ENCODE measurements around the gene MYOCD. TPM values are rescaled to one million over a fixed set of nuclear protein-coding genes. Genes with fewer than 3 reads are reported as not detected.

Gene MYOCD
- not detected in 2 replicates for total RNA-seq

- no peak for DNase-seq
- Mint-ChIP-seq H3K4me1 (no peaks in the 10 kb centered on the region), H3K27me3 (peaks cover 29% of the 10 kb centered on the region), H3K36me3 (ENCODE audit: low read depth) (no peaks in the 10 kb centered on the region), H3K4me3 (no peak within 1 kb of the TSS), H3K27ac (no peak within 1 kb of the TSS), H3K9me3 (no peaks in the 10 kb centered on the region)
- intact Hi-C loops (cut with micrococcal nuclease), result no loop called here
These were observed at the start of gene MYOCD for GRCh38 chr17:12665263-12666210. MYOCD (plus strand) TSS chr17:12665890; CDS start chr17:12666189, 299 bp downstream.

GRCh38 chr17:12616161-12616560, 49.5 kb upstream of the MYOCD start:
- no peaks in the 10 kb centered on the region for H3K36me3 Mint-ChIP-seq (ENCODE audit: low read depth)
- no peak overlapping the region for H3K4me3 Mint-ChIP-seq
- no peak overlapping the region for H3K27ac Mint-ChIP-seq
- intact Hi-C loops (cut with micrococcal nuclease), result no loop called here
- no peaks in the 10 kb centered on the region for H3K27me3 Mint-ChIP-seq
- H3K4me1 Mint-ChIP-seq, result no peaks in the 10 kb centered on the region
- H3K9me3 Mint-ChIP-seq, result peaks cover 13% of the 10 kb centered on the region
- no peak for DNase-seq

- H3K27me3 Mint-ChIP-seq, result no peaks in the 10 kb centered on the region
These were observed 47.1 kb upstream of the MYOCD start for GRCh38 chr17:12618557-12618956.

GRCh38 chr17:12619459-12620199, 46.1 kb upstream of the MYOCD start:
- Mint-ChIP-seq H3K9me3 (peaks cover 8% of the 10 kb centered on the region), H3K36me3 (ENCODE audit: low read depth) (no peaks in the 10 kb centered on the region), H3K27me3 (no peaks in the 10 kb centered on the region), H3K4me3 (no peak overlapping the region), H3K27ac (no peak overlapping the region), H3K4me1 (no peaks in the 10 kb centered on the region)
- intact Hi-C loops (cut with micrococcal nuclease), result no loop called here
- DNase-seq, result no peak

More at GRCh38 chr17:12618557-12618956, 47.1 kb upstream of the MYOCD start:
- Mint-ChIP-seq H3K36me3 (ENCODE audit: low read depth) (no peaks in the 10 kb centered on the region), H3K4me1 (no peaks in the 10 kb centered on the region), H3K9me3 (peaks cover 13% of the 10 kb centered on the region), H3K27ac (no peak overlapping the region), H3K4me3 (no peak overlapping the region)
- no peak for DNase-seq
- intact Hi-C loops (cut with micrococcal nuclease), result no loop called here

GRCh38 chr17:12620200-12620720, 45.4 kb upstream of the MYOCD start:
- no peaks in the 10 kb centered on the region for H3K36me3 Mint-ChIP-seq (ENCODE audit: low read depth)
- H3K9me3 Mint-ChIP-seq, result peaks cover 8% of the 10 kb centered on the region
- H3K4me1 Mint-ChIP-seq, result no peaks in the 10 kb centered on the region
- no peaks in the 10 kb centered on the region for H3K27me3 Mint-ChIP-seq
- no peak overlapping the region for H3K27ac Mint-ChIP-seq
- intact Hi-C loops (cut with micrococcal nuclease), result no loop called here
- DNase-seq, result no peak
- no peak overlapping the region for H3K4me3 Mint-ChIP-seq

GRCh38 chr17:12622726-12623125, 43.0 kb upstream of the MYOCD start:
- Mint-ChIP-seq H3K4me1 (no peaks in the 10 kb centered on the region), H3K36me3 (ENCODE audit: low read depth) (no peaks in the 10 kb centered on the region), H3K9me3 (peaks cover 5% of the 10 kb centered on the region), H3K4me3 (no peak overlapping the region), H3K27ac (no peak overlapping the region), H3K27me3 (no peaks in the 10 kb centered on the region)
- intact Hi-C loops (cut with micrococcal nuclease), result no loop called here
- DNase-seq, result no peak

GRCh38 chr17:12623220-12623848, 42.4 kb upstream of the MYOCD start:
- no peaks in the 10 kb centered on the region for H3K27me3 Mint-ChIP-seq
- DNase-seq, result no peak
- H3K36me3 Mint-ChIP-seq (ENCODE audit: low read depth), result no peaks in the 10 kb centered on the region
- intact Hi-C loops (cut with micrococcal nuclease), result no loop called here
- H3K9me3 Mint-ChIP-seq, result peaks cover 5% of the 10 kb centered on the region
- no peaks in the 10 kb centered on the region for H3K4me1 Mint-ChIP-seq
- no peak overlapping the region for H3K4me3 Mint-ChIP-seq
- no peak overlapping the region for H3K27ac Mint-ChIP-seq

GRCh38 chr17:12624211-12624610, 41.5 kb upstream of the MYOCD start:
- Mint-ChIP-seq H3K9me3 (peaks cover 5% of the 10 kb centered on the region), H3K27ac (no peak overlapping the region), H3K4me3 (no peak overlapping the region), H3K4me1 (no peaks in the 10 kb centered on the region), H3K36me3 (ENCODE audit: low read depth) (no peaks in the 10 kb centered on the region), H3K27me3 (no peaks in the 10 kb centered on the region)
- DNase-seq, result no peak
- intact Hi-C loops (cut with micrococcal nuclease), result no loop called here

GRCh38 chr17:12625092-12625491, 40.6 kb upstream of the MYOCD start:
- Mint-ChIP-seq H3K27me3 (no peaks in the 10 kb centered on the region), H3K9me3 (peaks cover 5% of the 10 kb centered on the region), H3K36me3 (ENCODE audit: low read depth) (no peaks in the 10 kb centered on the region), H3K27ac (no peak overlapping the region), H3K4me3 (no peak overlapping the region), H3K4me1 (no peaks in the 10 kb centered on the region)
- intact Hi-C loops (cut with micrococcal nuclease), result no loop called here
- DNase-seq, result no peak

GRCh38 chr17:12627177-12627629, 38.5 kb upstream of the MYOCD start:
- Mint-ChIP-seq H3K27me3 (no peaks in the 10 kb centered on the region), H3K36me3 (ENCODE audit: low read depth) (no peaks in the 10 kb centered on the region), H3K4me1 (no peaks in the 10 kb centered on the region), H3K27ac (no peak overlapping the region), H3K9me3 (no peaks in the 10 kb centered on the region), H3K4me3 (no peak overlapping the region)
- intact Hi-C loops (cut with micrococcal nuclease), result no loop called here
- no peak for DNase-seq

- H3K4me3 Mint-ChIP-seq, result no peak overlapping the region
- no peaks in the 10 kb centered on the region for H3K36me3 Mint-ChIP-seq (ENCODE audit: low read depth)
- no peak for DNase-seq
- H3K9me3 Mint-ChIP-seq, result no peaks in the 10 kb centered on the region
- intact Hi-C loops (cut with micrococcal nuclease), result no loop called here
- H3K27me3 Mint-ChIP-seq, result no peaks in the 10 kb centered on the region
- H3K27ac Mint-ChIP-seq, result no peak overlapping the region
- no peaks in the 10 kb centered on the region for H3K4me1 Mint-ChIP-seq
These were observed 37.8 kb upstream of the MYOCD start for GRCh38 chr17:12627781-12628451.

GRCh38 chr17:12631076-12631475, 34.6 kb upstream of the MYOCD start:
- Mint-ChIP-seq H3K4me1 (no peaks in the 10 kb centered on the region), H3K9me3 (no peaks in the 10 kb centered on the region), H3K36me3 (ENCODE audit: low read depth) (no peaks in the 10 kb centered on the region), H3K4me3 (no peak overlapping the region), H3K27me3 (no peaks in the 10 kb centered on the region), H3K27ac (no peak overlapping the region)
- intact Hi-C loops (cut with micrococcal nuclease), result no loop called here
- no peak for DNase-seq

- H3K27me3 Mint-ChIP-seq, result no peaks in the 10 kb centered on the region
- H3K4me1 Mint-ChIP-seq, result no peaks in the 10 kb centered on the region
- peaks cover 5% of the 10 kb centered on the region for H3K9me3 Mint-ChIP-seq
- intact Hi-C loops (cut with micrococcal nuclease), result no loop called here
- DNase-seq, result no peak
- H3K4me3 Mint-ChIP-seq, result no peak overlapping the region
- H3K27ac Mint-ChIP-seq, result no peak overlapping the region
- no peaks in the 10 kb centered on the region for H3K36me3 Mint-ChIP-seq (ENCODE audit: low read depth)
These were observed 32.9 kb upstream of the MYOCD start for GRCh38 chr17:12632785-12633184.

Measured in activated CD4-positive, alpha-beta T cell treated with anti-CD3 and anti-CD28 coated beads, Interleukin-2, amount 10 ng/mL, durations not matched to agents 24 days and 14 days (primary cell).